Uterus (tissue), 2 donors: Measurements from ENCODE around the gene ACCSL.

Experiments used
- CTCF ChIP-seq, 4 experiments: fragments of 200-600 bp in 2 of 4; fragments of 450-650 bp in 2 of 4; sonication (generic) in 2 of 4; IDR thresholded peaks; one replicate each; pipeline ENCODE4 v1.5.1; 2016 to 2019; ENCODE audit warnings: antibody characterized with exemption in 4 of 4, mild to moderate bottlenecking in 2 of 4, moderate library complexity in 1 of 4
- POLR2A ChIP-seq, 2 donors: fragments of 450-650 bp; IDR thresholded peaks; one replicate each; pipeline ENCODE4 v1.6.1; 2016; ENCODE audit warnings: antibody characterized with exemption in 2 of 2, mild to moderate bottlenecking in 1 of 2, moderate library complexity in 1 of 2

- no peak for TF ChIP-seq CTCF (IDR thresholded peaks at IDR 0.05)
- no peak for TF ChIP-seq POLR2A (IDR thresholded peaks at IDR 0.05)
Observed at GRCh38 chr11:44017443-44018126, 30.2 kb upstream of the ACCSL start.
